Fibroblast of mammary gland (primary cell): ENCODE measurements around the gene ALKBH5.
A peak's percentile ranks its signal among the peaks of the same experiment; 100 is the strongest.

Source experiments
- DNase-seq: peaks from one replicate; pipeline ENCODE4 v3.0.0-alpha.2; 2010; ENCODE audit warnings: low read depth
- H3K4me3 ChIP-seq: 2 replicates; pipeline ENCODE4 v1.5.1; 2011; ENCODE audit warnings: low read depth, mild to moderate bottlenecking, low read length, moderate library complexity; ENCODE audit not compliant: control insufficient read depth
- TF ChIP-seq, protein P1 (sequence below): conservative IDR thresholded peaks from 2 replicates; pipeline ENCODE4 v1.5.1; 2011; ENCODE audit warnings: low read depth, low read length, inconsistent platforms; ENCODE audit not compliant: control insufficient read depth, insufficient read depth

The ALKBH5 gene

DNA sequence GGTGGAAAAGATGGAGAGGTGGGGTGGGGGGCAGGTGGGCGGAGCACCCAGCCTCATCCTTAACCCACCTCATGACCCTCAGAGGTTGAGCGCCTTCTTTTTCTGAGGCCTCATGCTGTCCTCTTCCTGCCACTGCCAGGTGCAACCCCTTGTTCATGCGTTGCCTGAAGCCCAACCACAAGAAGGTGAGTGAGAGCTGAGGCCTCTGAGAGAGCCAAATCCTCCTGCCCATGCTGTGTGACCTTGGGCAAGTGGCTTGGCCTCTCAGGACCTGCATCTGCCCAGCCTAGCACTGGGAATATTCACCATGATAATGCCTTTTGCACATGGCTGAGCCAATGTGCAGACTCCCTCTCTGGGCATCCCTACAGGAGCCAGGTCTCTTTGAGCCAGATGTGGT, 43.0 kb upstream of the ALKBH5 start:
- H3K4me3 ChIP-seq, result no peak overlapping the region
- no peak for DNase-seq
- TF ChIP-seq, protein P1, sequence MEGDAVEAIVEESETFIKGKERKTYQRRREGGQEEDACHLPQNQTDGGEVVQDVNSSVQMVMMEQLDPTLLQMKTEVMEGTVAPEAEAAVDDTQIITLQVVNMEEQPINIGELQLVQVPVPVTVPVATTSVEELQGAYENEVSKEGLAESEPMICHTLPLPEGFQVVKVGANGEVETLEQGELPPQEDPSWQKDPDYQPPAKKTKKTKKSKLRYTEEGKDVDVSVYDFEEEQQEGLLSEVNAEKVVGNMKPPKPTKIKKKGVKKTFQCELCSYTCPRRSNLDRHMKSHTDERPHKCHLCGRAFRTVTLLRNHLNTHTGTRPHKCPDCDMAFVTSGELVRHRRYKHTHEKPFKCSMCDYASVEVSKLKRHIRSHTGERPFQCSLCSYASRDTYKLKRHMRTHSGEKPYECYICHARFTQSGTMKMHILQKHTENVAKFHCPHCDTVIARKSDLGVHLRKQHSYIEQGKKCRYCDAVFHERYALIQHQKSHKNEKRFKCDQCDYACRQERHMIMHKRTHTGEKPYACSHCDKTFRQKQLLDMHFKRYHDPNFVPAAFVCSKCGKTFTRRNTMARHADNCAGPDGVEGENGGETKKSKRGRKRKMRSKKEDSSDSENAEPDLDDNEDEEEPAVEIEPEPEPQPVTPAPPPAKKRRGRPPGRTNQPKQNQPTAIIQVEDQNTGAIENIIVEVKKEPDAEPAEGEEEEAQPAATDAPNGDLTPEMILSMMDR, result no peak

DNA sequence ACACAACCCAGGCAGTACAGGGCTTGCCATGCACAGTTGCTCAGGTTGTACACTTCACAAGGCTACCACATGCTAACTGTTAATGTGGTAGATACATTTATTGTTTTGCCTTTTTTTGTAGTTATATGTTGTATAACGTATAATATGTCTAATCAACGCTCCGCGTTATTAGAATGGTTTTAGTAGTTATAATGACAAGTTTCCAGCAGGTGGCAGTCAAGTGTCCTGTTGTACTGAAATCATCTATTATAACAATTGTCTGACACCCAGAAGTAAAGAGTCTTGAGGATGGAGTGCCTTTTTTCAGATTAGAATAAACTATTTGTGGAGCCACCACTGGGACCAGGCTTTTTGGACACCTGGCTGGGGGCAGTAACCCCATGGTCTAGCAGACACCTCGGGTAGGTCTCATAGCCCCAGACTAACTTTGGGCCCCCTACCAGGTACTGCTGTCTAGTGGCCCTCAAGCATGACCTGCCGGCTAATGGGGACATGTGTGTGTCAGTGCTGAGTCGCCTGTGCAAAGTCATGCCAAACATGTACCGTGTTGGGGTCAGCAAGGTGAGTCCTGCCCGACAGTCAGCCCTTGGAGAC, 42.3 kb upstream of the ALKBH5 start:
- peak; percentile 66 for DNase-seq
- no peak overlapping the region for H3K4me3 ChIP-seq
- TF ChIP-seq, protein P1, result peak; percentile 59

DNA sequence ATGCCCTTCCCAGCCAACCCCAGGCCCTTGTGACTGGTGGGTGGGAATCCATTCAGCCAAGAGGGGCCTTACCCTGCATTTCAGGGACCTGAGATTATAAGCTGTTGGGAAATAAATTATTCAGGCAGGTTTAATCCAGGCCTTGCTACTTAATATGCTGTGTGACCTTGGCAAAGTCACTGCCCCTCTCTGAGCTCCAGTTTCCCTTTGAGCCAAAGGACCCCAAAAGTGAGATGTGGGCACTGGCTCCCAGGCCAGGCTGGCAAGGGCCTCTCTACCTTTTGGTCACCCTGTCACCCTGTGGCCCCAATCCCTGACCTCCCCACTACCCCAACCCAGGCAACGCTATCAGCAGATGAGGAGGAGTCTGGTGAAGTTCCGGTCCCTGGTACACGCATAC, 41.2 kb upstream of the ALKBH5 start:
- TF ChIP-seq, protein P1, result no peak
- H3K4me3 ChIP-seq, result no peak overlapping the region
- no peak for DNase-seq

DNA sequence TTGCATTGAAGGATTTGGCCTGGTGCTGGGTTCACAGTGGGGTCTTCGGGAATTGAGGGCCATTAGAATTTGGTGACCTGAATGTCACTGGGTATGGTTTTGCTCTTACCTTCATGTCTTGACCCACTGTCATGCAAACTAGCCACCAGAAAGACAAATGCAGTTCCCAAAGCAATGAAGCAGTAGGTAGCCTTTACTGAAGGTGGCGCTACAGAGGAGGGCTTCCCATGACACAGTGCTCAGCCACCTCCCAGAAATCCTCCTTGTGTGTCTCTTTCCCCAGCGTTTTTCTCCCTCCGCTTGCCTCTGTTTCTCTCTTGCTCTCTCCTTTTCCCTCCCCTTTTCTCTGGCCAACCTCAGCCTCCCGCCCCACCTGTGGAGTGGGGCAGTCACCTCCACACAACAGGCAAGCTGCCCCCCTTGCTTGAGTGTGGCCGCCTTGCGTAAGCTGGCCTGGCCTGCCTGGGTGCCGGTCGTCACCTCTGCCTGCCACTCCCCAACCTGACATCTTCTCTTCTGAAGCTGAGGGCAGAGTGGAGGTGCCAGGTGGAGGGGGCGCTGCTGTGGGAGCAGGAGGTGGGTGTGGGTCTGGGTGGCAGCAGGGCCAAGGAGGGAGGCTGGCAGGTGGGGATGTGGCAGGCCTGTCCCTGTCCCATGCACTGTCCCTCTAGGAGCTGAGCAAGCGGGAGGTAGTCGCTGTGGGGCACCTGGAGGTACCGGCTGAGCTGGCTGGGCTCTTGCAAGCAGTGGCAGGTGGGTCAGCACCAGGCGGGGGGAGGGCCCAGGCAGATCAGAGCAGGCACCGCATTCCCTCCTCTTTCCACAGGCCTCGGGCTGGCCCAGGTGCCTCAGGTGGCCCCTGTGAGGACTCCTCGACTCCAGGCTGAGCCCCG, 40.3 kb upstream of the ALKBH5 start:
- H3K4me3 ChIP-seq, result no peak overlapping the region
- TF ChIP-seq, protein P1, result peak; percentile 47
- peak; percentile 30 for DNase-seq

DNA sequence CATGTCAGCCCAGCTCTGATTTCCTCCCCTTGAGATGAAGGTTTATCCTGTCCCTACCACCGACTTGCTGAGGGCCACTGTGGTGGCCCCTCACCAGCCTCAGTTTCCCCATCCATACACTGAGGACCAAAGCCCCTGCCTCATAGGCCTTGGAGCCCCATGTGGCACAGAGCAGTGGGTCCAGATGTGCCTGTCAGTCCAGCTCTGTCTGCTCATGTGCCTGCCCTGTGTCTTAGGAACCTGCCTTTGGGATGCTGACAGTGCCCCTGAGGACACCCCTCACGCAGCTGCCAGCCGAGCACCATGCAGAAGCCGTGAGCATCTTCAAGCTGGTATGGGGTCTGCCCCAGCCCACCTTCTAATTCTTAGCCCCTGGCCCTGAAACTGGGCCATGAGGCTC, 39.4 kb upstream of the ALKBH5 start:
- DNase-seq, result no peak
- TF ChIP-seq, protein P1, result no peak
- no peak overlapping the region for H3K4me3 ChIP-seq

DNA sequence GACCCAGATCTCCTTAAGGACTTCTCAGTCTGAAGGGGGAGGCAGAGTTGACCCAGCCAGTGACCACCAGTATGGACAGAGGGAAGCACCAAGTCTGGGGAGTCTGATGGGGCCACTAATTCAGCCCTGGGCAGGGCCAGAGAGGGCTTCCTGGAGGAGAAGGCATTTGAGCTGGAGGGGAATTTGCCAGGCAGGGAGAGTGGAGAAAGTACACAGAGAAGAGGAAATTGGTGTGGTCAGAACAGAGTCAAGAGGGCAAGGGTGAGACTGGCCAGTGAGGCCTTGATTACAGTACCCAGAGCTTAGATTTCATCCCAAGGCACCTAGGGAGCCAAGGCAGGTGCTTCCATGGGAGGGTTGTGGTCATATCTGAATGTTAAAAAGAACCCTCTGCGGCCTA, 38.8 kb upstream of the ALKBH5 start:
- TF ChIP-seq, protein P1, result no peak
- no peak overlapping the region for H3K4me3 ChIP-seq
- DNase-seq, result no peak
